ENCODE data around the gene CWC22.

The CWC22 gene

DNA sequence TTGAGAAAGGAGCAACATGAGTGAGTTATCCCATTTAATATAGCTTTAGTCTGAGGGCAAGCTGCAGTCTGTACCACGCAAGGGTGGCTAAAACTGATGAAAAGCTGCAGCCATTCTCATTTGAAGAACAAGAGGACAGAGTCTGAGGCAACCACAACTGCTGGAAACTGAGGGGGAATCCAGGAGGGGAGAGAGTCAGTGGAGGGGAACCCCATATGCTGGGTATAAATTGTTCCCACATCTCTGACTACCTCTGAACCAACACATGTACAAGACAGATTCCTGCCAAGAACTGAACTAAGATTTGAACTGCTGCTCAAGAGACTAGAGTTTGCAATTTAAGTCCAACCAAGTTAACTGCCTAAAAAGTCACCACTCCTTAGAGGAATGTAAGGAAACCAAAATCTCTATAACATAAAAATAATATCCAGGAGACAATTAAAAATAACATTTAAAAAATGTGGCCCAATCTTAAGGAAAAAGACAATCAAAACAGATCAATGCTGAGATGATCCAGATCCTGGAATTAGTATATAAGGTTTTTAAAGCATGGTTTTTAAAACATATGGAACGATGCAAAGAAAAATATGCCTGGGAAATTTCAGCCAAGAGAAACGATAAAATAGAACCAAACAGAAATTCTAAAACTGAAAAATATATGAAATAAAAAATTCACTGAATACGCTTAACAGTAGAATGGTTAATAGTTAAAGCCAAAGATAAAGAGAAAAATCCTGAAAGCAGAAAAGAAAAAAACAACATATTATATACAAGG lies 11.2 kb downstream of the CWC22 start:
- DNase-seq (ENCODE audit: extremely low read depth, low read depth): no peak
- no peak overlapping the region for H3K4me3 ChIP-seq (replicated peaks; ENCODE audit: low read depth, low read length)
- no peak for TF ChIP-seq CTCF (IDR thresholded peaks at IDR 0.05; ENCODE audit: low read depth, low read length, missing control alignments)

DNA sequence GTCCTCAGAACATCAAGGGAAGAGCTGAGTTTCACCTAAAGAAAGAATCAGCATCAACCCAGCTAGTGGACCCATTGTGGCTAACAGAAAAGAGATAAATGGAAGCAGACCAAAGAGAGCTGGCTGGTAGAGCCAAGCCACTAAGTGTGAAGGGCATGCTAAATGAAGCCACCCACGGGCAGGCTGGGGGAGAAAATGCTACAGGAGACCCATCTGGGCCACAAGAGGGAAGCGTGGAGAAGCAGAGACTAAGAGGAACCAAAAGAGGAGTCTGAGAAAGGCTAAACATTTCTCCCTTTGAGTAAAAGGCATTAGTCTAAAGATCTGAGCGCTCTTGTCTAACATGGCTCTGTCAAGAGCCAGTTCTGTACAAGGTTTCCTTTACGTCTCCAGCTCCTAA lies 15.8 kb downstream of the CWC22 start:
- H3K4me3 ChIP-seq (replicated peaks; ENCODE audit: low read depth, low read length): no peak overlapping the region
- peak; percentile 28 for TF ChIP-seq CTCF (IDR thresholded peaks at IDR 0.05; ENCODE audit: low read depth, low read length, missing control alignments)
- DNase-seq (ENCODE audit: extremely low read depth, low read depth): no peak

GRCh38 chr2:179990676-179991317 lies 16.3 kb downstream of the CWC22 start:
- DNase-seq (ENCODE audit: extremely low read depth, low read depth): no peak
- no peak for TF ChIP-seq CTCF (IDR thresholded peaks at IDR 0.05; ENCODE audit: low read depth, low read length, missing control alignments)
- no peak overlapping the region for H3K4me3 ChIP-seq (replicated peaks; ENCODE audit: low read depth, low read length)

GRCh38 chr2:179987916-179988315 lies 19.2 kb downstream of the CWC22 start:
- no peak for TF ChIP-seq CTCF (IDR thresholded peaks at IDR 0.05; ENCODE audit: low read depth, low read length, missing control alignments)
- H3K4me3 ChIP-seq (replicated peaks; ENCODE audit: low read depth, low read length): no peak overlapping the region
- no peak for DNase-seq (ENCODE audit: extremely low read depth, low read depth)

GRCh38 chr2:179985163-179985820 lies 21.8 kb downstream of the CWC22 start:
- H3K4me3 ChIP-seq (replicated peaks; ENCODE audit: low read depth, low read length): no peak overlapping the region
- no peak for TF ChIP-seq CTCF (IDR thresholded peaks at IDR 0.05; ENCODE audit: low read depth, low read length, missing control alignments)
- DNase-seq (ENCODE audit: extremely low read depth, low read depth): no peak

DNA sequence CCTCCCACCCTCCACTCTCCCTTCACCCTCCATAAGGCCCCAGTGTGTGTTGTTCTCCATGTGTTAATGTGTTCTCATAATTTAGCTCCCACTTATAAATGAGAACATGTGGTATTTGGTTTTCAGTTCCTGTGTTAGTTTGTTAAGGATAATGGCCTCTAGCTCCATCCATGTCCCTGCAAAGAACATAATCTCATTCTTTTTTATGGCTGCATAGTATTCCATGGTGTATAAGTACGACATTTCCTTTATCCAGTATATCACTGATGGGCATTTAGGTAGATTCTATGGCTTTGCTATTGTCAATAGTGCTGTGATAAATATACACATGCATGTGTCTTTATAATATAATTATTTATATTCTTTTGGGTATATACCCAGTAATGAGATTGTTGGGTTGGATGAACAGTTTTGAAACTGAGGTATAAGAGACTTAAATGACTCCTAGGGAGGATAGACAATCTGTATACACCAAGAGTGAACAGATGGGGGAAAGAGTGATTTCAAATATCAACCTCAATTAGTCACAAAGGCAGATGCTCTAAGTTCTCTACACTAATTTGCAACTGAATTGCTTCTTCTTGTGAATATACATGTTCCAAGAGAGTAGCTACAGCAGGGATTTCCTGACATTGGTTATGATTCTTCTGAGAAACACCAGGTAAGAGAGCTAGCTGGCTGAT lies 23.7 kb downstream of the CWC22 start:
- no peak overlapping the region for H3K4me3 ChIP-seq (replicated peaks; ENCODE audit: low read depth, low read length)
- no peak for DNase-seq (ENCODE audit: extremely low read depth, low read depth)
- no peak for TF ChIP-seq CTCF (IDR thresholded peaks at IDR 0.05; ENCODE audit: low read depth, low read length, missing control alignments)
